ENCODE data around the gene TNKS1BP1. TPM values are rescaled to one million over a fixed set of nuclear protein-coding genes. Genes with fewer than 3 reads are reported as not detected.

The TNKS1BP1 gene
- total and polyA plus RNA-seq, 9 of the 15 experiments (the other 6 are each of a cell fraction or from before 2014, with no cell fraction given): 1.1 to 47.2 (median 10.9) TPM

DNA sequence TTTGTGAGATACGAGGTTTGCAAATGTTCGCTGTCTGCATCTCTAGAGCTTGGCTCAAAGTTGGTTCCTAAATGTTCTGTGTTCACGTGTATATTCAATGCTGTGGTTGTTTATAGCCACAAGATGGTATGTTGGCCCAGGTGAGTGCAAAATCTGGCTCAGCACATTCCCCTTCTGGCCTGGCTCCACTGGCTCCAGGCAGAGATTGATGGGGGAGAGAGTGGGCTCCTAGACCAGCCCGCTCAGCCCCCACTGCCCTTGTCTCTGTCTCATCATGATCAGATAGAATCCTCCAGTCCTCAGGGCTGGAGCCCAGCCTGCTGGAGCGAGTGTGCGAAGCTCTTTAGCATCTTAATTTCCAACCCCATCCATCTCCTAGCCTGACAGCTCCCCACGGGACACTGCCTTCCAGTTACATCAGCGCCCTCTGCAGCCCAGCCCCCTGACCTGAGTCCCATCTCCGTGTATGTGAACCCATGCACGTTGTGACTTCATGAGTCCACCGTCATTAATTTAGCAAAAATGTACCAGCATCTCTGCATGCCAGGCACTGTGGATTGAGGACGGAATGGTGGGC, 15.4 kb upstream of the TNKS1BP1 start (continued):
- no peak for TF ChIP-seq RAD51 (IDR thresholded peaks at IDR 0.05; ENCODE audit: borderline replicate concordance, low read depth)
- no peak; a peak in 1 of 4 replicates for TF ChIP-seq KDM1A (IDR thresholded peaks at IDR 0.05)
- no peak for TF ChIP-seq TAF15 (IDR thresholded peaks at IDR 0.05; ENCODE audit: low read depth, low read length)
- no peak for TF ChIP-seq BRCA1 (IDR thresholded peaks at IDR 0.05)
- TF ChIP-seq BRCA1 (CRISPR knock-in tag; IDR thresholded peaks at IDR 0.05): no peak
- TF ChIP-seq, protein P1, sequence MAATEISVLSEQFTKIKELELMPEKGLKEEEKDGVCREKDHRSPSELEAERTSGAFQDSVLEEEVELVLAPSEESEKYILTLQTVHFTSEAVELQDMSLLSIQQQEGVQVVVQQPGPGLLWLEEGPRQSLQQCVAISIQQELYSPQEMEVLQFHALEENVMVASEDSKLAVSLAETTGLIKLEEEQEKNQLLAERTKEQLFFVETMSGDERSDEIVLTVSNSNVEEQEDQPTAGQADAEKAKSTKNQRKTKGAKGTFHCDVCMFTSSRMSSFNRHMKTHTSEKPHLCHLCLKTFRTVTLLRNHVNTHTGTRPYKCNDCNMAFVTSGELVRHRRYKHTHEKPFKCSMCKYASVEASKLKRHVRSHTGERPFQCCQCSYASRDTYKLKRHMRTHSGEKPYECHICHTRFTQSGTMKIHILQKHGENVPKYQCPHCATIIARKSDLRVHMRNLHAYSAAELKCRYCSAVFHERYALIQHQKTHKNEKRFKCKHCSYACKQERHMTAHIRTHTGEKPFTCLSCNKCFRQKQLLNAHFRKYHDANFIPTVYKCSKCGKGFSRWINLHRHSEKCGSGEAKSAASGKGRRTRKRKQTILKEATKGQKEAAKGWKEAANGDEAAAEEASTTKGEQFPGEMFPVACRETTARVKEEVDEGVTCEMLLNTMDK (IDR thresholded peaks at IDR 0.05; ENCODE audit: borderline replicate concordance, insufficient read depth, low read depth, low read length, poor library complexity, severe bottlenecking): no peak
- 0 out of 2 replicates have a peak, but pooled peaks have one; percentile 44 for TF ChIP-seq RREB1 (CRISPR knock-in tag; IDR thresholded peaks at IDR 0.05)
- no peak for TF ChIP-seq E2F3 (CRISPR knock-in tag; IDR thresholded peaks at IDR 0.05)
- no peak for TF ChIP-seq NFATC3 (IDR thresholded peaks at IDR 0.05)
- 0 out of 2 replicates have a peak, but pooled peaks have one; percentile 55 for TF ChIP-seq PHF21A (IDR thresholded peaks at IDR 0.05; ENCODE audit: borderline replicate concordance, low read depth)
- TF ChIP-seq ARID3B (CRISPR knock-in tag; IDR thresholded peaks at IDR 0.05; ENCODE audit: borderline replicate concordance): 0 out of 2 replicates have a peak, but pooled peaks have one; percentile 21
- TF ChIP-seq KLF13 (tag; IDR thresholded peaks at IDR 0.05; ENCODE audit: borderline replicate concordance, low read depth): no peak
- TF ChIP-seq ZNF408 (CRISPR knock-in tag; IDR thresholded peaks at IDR 0.05; ENCODE audit: low read depth): no peak
- no peak for TF ChIP-seq MTF1 (CRISPR knock-in tag; IDR thresholded peaks at IDR 0.05; ENCODE audit: borderline replicate concordance)
- peak; percentile 20; the same call in 1 of the 2 replicates for TF ChIP-seq STAG1 (CRISPR knock-in tag; IDR thresholded peaks at IDR 0.05; ENCODE audit: borderline replicate concordance)
- no peak for TF ChIP-seq NUFIP1 (IDR thresholded peaks at IDR 0.05; ENCODE audit: partially characterized antibody)
- peak; percentile 59 for TF ChIP-seq CEBPG (CRISPR knock-in tag; IDR thresholded peaks at IDR 0.05)
- no peak for TF ChIP-seq CEBPG (tag; conservative IDR thresholded peaks at IDR 0.05 in 1 of 2, IDR thresholded peaks at IDR 0.05 in 1 of 2)
- no peak for TF ChIP-seq ATF1 (CRISPR knock-in tag; IDR thresholded peaks at IDR 0.05)
- TF ChIP-seq ATF1 (tag; IDR thresholded peaks at IDR 0.05): 0 out of 2 replicates have a peak, but pooled peaks have one; percentile 22

Data from K562 (cell line).